ENCODE measurements around the gene TUBB.
"Not testable (repeated sequence)": the region's sequence is repeated elsewhere in the genome, so short reads cannot be mapped to it uniquely, and the experiment has no call there.

The TUBB gene

GRCh38 chr6:30741063-30741779 lies 21.1 kb downstream of the TUBB start:
- DNase-seq: no peak

- no peak for DNase-seq
Measured at GRCh38 chr6:30741789-30742315, 21.7 kb downstream of the TUBB start.

GRCh38 chr6:30742316-30743098 lies 22.4 kb downstream of the TUBB start, which contains the start of gene FLOT1:
Gene FLOT1 (minus strand): TSS chr6:30742687. CDS start chr6:30742189, 498 bp downstream.
- DNase-seq: peak; percentile 91

- peak; percentile 52 for DNase-seq
Measured at GRCh38 chr6:30743099-30744053, 23.2 kb downstream of the TUBB start.

GRCh38 chr6:30744054-30744805 lies 24.1 kb downstream of the TUBB start, which contains the start of gene IER3:
Gene IER3 (minus strand): TSS chr6:30744547. CDS start chr6:30744518, 29 bp downstream.
- peak; percentile 93 for DNase-seq

GRCh38 chr6:30747300-30747687 lies 27.1 kb downstream of the TUBB start:
- DNase-seq: no peak

GRCh38 chr6:30747902-30748769 lies 28.0 kb downstream of the TUBB start:
- no peak for DNase-seq

GRCh38 chr6:30748851-30749540 lies 28.8 kb downstream of the TUBB start:
- DNase-seq: no peak

- no peak for DNase-seq
Measured at GRCh38 chr6:30749554-30750378, 29.6 kb downstream of the TUBB start.

- no peak for DNase-seq
Measured at GRCh38 chr6:30750379-30750668, 30.2 kb downstream of the TUBB start.

GRCh38 chr6:30752157-30752927 lies 32.2 kb downstream of the TUBB start:
- DNase-seq: peak; percentile 74

GRCh38 chr6:30754631-30755030 lies 34.5 kb downstream of the TUBB start:
- no peak for DNase-seq

GRCh38 chr6:30756405-30757003 lies 36.4 kb downstream of the TUBB start:
- DNase-seq: not testable (repeated sequence)

- no peak for DNase-seq
Measured at GRCh38 chr6:30757261-30757904, 37.2 kb downstream of the TUBB start.

- peak; percentile 44 for DNase-seq
Measured at GRCh38 chr6:30759575-30760239, 39.6 kb downstream of the TUBB start.

GRCh38 chr6:30760549-30760948 lies 40.4 kb downstream of the TUBB start:
- DNase-seq: no peak

GRCh38 chr6:30761791-30762429 lies 41.8 kb downstream of the TUBB start:
- no peak for DNase-seq

Measured in eye (tissue), 1 donor.